ENCODE measurements around the gene NT5DC1. TPM values are rescaled to one million over a fixed set of nuclear protein-coding genes. Genes with fewer than 3 reads are reported as not detected.

The NT5DC1 gene
- total RNA-seq, 1 donor from 2014 or later, result 21.6 TPM

- DNase-seq, result no peak
- H3K27me3 Mint-ChIP-seq (ENCODE audit: unreplicated experiment), result no peaks in the 10 kb centered on the region
- H3K4me3 Mint-ChIP-seq (ENCODE audit: unreplicated experiment), result no peak overlapping the region
- peaks cover 8% of the 10 kb centered on the region for H3K4me1 Mint-ChIP-seq (ENCODE audit: low read depth, unreplicated experiment)
- H3K36me3 Mint-ChIP-seq (ENCODE audit: unreplicated experiment), result peaks cover 12% of the 10 kb centered on the region
- TF ChIP-seq, protein P1, sequence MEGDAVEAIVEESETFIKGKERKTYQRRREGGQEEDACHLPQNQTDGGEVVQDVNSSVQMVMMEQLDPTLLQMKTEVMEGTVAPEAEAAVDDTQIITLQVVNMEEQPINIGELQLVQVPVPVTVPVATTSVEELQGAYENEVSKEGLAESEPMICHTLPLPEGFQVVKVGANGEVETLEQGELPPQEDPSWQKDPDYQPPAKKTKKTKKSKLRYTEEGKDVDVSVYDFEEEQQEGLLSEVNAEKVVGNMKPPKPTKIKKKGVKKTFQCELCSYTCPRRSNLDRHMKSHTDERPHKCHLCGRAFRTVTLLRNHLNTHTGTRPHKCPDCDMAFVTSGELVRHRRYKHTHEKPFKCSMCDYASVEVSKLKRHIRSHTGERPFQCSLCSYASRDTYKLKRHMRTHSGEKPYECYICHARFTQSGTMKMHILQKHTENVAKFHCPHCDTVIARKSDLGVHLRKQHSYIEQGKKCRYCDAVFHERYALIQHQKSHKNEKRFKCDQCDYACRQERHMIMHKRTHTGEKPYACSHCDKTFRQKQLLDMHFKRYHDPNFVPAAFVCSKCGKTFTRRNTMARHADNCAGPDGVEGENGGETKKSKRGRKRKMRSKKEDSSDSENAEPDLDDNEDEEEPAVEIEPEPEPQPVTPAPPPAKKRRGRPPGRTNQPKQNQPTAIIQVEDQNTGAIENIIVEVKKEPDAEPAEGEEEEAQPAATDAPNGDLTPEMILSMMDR (IDR thresholded peaks at IDR 0.05; ENCODE audit: partially characterized antibody, unreplicated experiment), result peak; percentile 77
- no peak overlapping the region for H3K27ac Mint-ChIP-seq (ENCODE audit: unreplicated experiment)
- H3K9me3 Mint-ChIP-seq (ENCODE audit: unreplicated experiment), result no peaks in the 10 kb centered on the region
Observed at GRCh38 chr6:116268589-116269293, 168.1 kb downstream of the NT5DC1 start.

DNA sequence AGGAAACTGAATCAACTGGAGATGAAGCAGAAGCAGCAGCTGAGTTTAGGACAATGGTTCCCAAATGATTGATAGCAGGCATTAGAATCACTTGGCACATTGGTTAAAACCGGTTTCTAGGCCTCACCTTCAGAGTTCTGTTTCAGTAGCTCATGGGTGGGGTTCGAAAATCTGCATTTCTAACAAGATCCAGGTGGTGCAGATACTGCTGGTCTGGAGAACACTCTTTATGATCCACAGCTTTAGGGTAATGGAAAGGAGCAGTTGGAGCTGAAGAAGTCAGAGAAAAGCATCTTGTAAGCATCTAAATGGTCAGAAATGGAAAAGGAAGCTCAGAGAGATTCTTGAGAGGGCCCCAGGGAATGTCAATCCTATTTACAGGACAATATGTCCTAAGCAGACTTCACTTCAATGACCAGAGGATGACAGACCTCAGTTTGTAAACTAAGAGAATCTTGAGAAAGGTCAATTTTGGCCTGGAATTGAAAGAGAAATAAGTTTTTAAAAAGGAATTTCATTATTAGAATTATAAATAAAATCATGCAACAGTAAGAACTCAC is 170.6 kb downstream of the NT5DC1 start:
- no peaks in the 10 kb centered on the region for H3K9me3 Mint-ChIP-seq (ENCODE audit: unreplicated experiment)
- TF ChIP-seq, protein P1 (IDR thresholded peaks at IDR 0.05; ENCODE audit: partially characterized antibody, unreplicated experiment), result no peak
- peaks cover 13% of the 10 kb centered on the region for H3K4me1 Mint-ChIP-seq (ENCODE audit: low read depth, unreplicated experiment)
- H3K36me3 Mint-ChIP-seq (ENCODE audit: unreplicated experiment), result no peaks in the 10 kb centered on the region
- no peak overlapping the region for H3K4me3 Mint-ChIP-seq (ENCODE audit: unreplicated experiment)
- H3K27me3 Mint-ChIP-seq (ENCODE audit: unreplicated experiment), result no peaks in the 10 kb centered on the region
- no peak overlapping the region for H3K27ac Mint-ChIP-seq (ENCODE audit: unreplicated experiment)
- no peak for DNase-seq

GRCh38 chr6:116277124-116277523 is 176.5 kb downstream of the NT5DC1 start:
- no peak for DNase-seq
- peaks cover 3% of the 10 kb centered on the region for H3K27me3 Mint-ChIP-seq (ENCODE audit: unreplicated experiment)
- peak overlapping the region; percentile 96 for H3K4me3 Mint-ChIP-seq (ENCODE audit: unreplicated experiment)
- H3K27ac Mint-ChIP-seq (ENCODE audit: unreplicated experiment), result peak overlapping the region; percentile 39
- TF ChIP-seq, protein P1 (IDR thresholded peaks at IDR 0.05; ENCODE audit: partially characterized antibody, unreplicated experiment), result no peak
- no peaks in the 10 kb centered on the region for H3K36me3 Mint-ChIP-seq (ENCODE audit: unreplicated experiment)
- H3K9me3 Mint-ChIP-seq (ENCODE audit: unreplicated experiment), result peaks cover 4% of the 10 kb centered on the region
- peaks cover 17% of the 10 kb centered on the region for H3K4me1 Mint-ChIP-seq (ENCODE audit: low read depth, unreplicated experiment)

DNA sequence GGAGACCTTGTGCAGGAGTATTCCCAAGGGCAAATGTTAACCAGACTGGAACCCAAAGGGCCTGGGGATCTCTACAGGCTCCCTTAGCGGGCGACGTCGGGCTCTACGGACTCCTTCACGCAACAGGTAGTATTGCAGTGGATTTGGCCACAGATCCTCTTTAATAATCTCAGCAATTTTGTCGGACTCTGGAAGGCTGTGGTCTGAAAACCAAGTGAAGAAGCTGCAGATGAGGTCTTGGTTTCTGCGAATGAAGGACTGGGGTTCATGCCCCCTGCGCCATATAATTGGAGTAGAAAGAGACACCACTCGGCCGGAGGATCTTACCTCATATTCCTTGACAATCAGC is 177.8 kb downstream of the NT5DC1 start:
- TF ChIP-seq, protein P1 (IDR thresholded peaks at IDR 0.05; ENCODE audit: partially characterized antibody, unreplicated experiment), result no peak
- DNase-seq, result no peak
- Mint-ChIP-seq H3K9me3 (ENCODE audit: unreplicated experiment) (peaks cover 4% of the 10 kb centered on the region), H3K4me3 (ENCODE audit: unreplicated experiment) (peak overlapping the region; percentile 96), H3K27me3 (ENCODE audit: unreplicated experiment) (peaks cover 5% of the 10 kb centered on the region), H3K36me3 (ENCODE audit: unreplicated experiment) (no peaks in the 10 kb centered on the region), H3K4me1 (ENCODE audit: low read depth, unreplicated experiment) (peaks cover 17% of the 10 kb centered on the region), H3K27ac (ENCODE audit: unreplicated experiment) (peak overlapping the region; percentile 99)

- peaks cover 17% of the 10 kb centered on the region for H3K4me1 Mint-ChIP-seq (ENCODE audit: low read depth, unreplicated experiment)
- TF ChIP-seq, protein P1 (IDR thresholded peaks at IDR 0.05; ENCODE audit: partially characterized antibody, unreplicated experiment), result no peak
Observed at GRCh38 chr6:116278854-116279231, 178.2 kb downstream of the NT5DC1 start.

More at GRCh38 chr6:116278854-116279231, 178.2 kb downstream of the NT5DC1 start:
- Mint-ChIP-seq H3K4me3 (ENCODE audit: unreplicated experiment) (peak overlapping the region; percentile 96), H3K27ac (ENCODE audit: unreplicated experiment) (peak overlapping the region; percentile 99), H3K36me3 (ENCODE audit: unreplicated experiment) (no peaks in the 10 kb centered on the region), H3K9me3 (ENCODE audit: unreplicated experiment) (peaks cover 4% of the 10 kb centered on the region), H3K27me3 (ENCODE audit: unreplicated experiment) (peaks cover 5% of the 10 kb centered on the region)
- no peak for DNase-seq

Measured in glutamatergic neuron (in vitro differentiated cells).